PFSK-1 (cell line): Measurements from ENCODE around the gene VRK3.

Experiments
- FOXP2 ChIP-seq: optimal IDR thresholded peaks from 2 replicates; pipeline ENCODE3; 2011; ENCODE audit warnings: borderline replicate concordance, control low read depth, inconsistent platforms; ENCODE audit not compliant: insufficient read depth; ENCODE audit errors: extremely low read length, extremely low read depth
- POLR2AphosphoS5 ChIP-seq: IDR thresholded peaks from 2 replicates; pipeline ENCODE4 v1.6.1; 2012; ENCODE audit warnings: low read depth, mild to moderate bottlenecking, control low read depth, low read length, moderate library complexity
- REST ChIP-seq, 2 experiments: IDR thresholded peaks; 2 replicates each; pipeline versions ENCODE4 v1.6.1 to v1.8.0; 2011 to 2012; ENCODE audit warnings: low read depth in 2 of 2, low read length in 2 of 2, control low read depth in 1 of 2, inconsistent platforms in 1 of 2, mild to moderate bottlenecking in 1 of 2, moderate library complexity in 1 of 2; ENCODE audit not compliant: insufficient read depth in 1 of 2
- SIN3A ChIP-seq: IDR thresholded peaks from 2 replicates; pipeline ENCODE4 v1.6.1; 2012; ENCODE audit warnings: mild to moderate bottlenecking, low read length, moderate library complexity, borderline replicate concordance; ENCODE audit not compliant: insufficient read depth
- TAF1 ChIP-seq: IDR thresholded peaks from 2 replicates; pipeline ENCODE4 v1.6.1; 2012; ENCODE audit warnings: low read length, control low read depth, borderline replicate concordance; ENCODE audit not compliant: insufficient read depth

- TF ChIP-seq POLR2AphosphoS5 (no peak), TAF1 (no peak), FOXP2 (no peak), REST (IDR thresholded peaks at IDR 0.05; ENCODE audit: insufficient read depth in 1 of 2, low read depth in 2 of 2, low read length in 2 of 2) (no peak), SIN3A (no peak)
These were observed 15.8 kb upstream of the VRK3 start for GRCh38 chr19:50040967-50041366.
